Smooth muscle cell (in vitro differentiated cells): Measurements from ENCODE around the gene SRBD1. TPM values are rescaled to one million over a fixed set of nuclear protein-coding genes. Genes with fewer than 3 reads are reported as not detected.

ENCODE experiments used
- DNase-seq: peaks from one replicate; lab custom pipeline; 2025; ENCODE audit not compliant: unreplicated experiment; lab: John Stamatoyannopoulos, UW
- H2AFZ ChIP-seq: fragments of 200-600 bp; sonication (generic); 2 replicates; pipeline ENCODE4 v1.6.0; 2016; ENCODE audit warnings: antibody characterized with exemption, low read depth, mild to moderate bottlenecking
- H3F3A ChIP-seq: fragments of 200-600 bp; sonication (generic); 2 replicates; pipeline ENCODE4 v1.6.0; 2017; ENCODE audit warnings: antibody characterized with exemption, low read depth
- H3K27ac ChIP-seq: fragments of 200-600 bp; sonication (generic); 2 replicates; pipeline ENCODE4 v1.5.1; 2016; ENCODE audit warnings: low read depth, mild to moderate bottlenecking
- H3K27me3 ChIP-seq: fragments of 200-600 bp; sonication (generic); 2 replicates; pipeline ENCODE4 v1.6.1; 2016; ENCODE audit warnings: low read depth, mild to moderate bottlenecking
- H3K36me3 ChIP-seq: fragments of 200-600 bp; sonication (generic); 2 replicates; pipeline ENCODE4 v1.5.1; 2016; ENCODE audit warnings: low read depth
- H3K4me1 ChIP-seq: fragments of 200-600 bp; sonication (generic); 2 replicates; pipeline ENCODE4 v1.5.1; 2016; ENCODE audit warnings: low read depth
- H3K4me2 ChIP-seq: fragments of 200-600 bp; sonication (generic); 2 replicates; pipeline ENCODE4 v1.6.0; 2016; ENCODE audit warnings: mild to moderate bottlenecking
- H3K4me3 ChIP-seq: fragments of 200-600 bp; sonication (generic); 2 replicates; pipeline ENCODE4 v1.5.1; 2016; ENCODE audit warnings: mild to moderate bottlenecking
- H3K79me2 ChIP-seq: fragments of 200-600 bp; sonication (generic); 2 replicates; pipeline ENCODE4 v1.6.0; 2016; ENCODE audit warnings: low read depth, mild to moderate bottlenecking
- H3K9ac ChIP-seq: fragments of 200-600 bp; sonication (generic); 2 replicates; pipeline ENCODE4 v1.6.0; 2016; ENCODE audit warnings: low read depth
- H3K9me3 ChIP-seq: fragments of 200-600 bp; sonication (generic); replicated peaks from 2 replicates; pipeline ENCODE4 v1.5.1; 2016; ENCODE audit warnings: low read depth
- H4K20me1 ChIP-seq: fragments of 200-600 bp; sonication (generic); 2 replicates; pipeline ENCODE4 v1.6.0; 2016; ENCODE audit warnings: low read depth
- WGBS: methylation state at CpG from one replicate; pipeline ENCODE4 v1.1.7; 2016; ENCODE audit warnings: low lambda C conversion rate; 5-methylcytosine and 5-hydroxymethylcytosine counted together
- polyA plus RNA-seq: library from polyadenylated mRNA; unstranded; fragments of >200 nt; fragmentation: Nextera tagmentation; extraction: Ambion mirVana; gene quantifications from 2 replicates; pipeline ENCODE4 v1.2.1, GENCODE V29; 2016
- total RNA-seq: library from RNA; depleted of rRNA; stranded (reverse); fragments of >200 nt; gene quantifications from 2 replicates; pipeline ENCODE4 v1.2.3, GENCODE V29; 2014
- TF ChIP-seq, protein P1 (sequence below): fragments of 200-600 bp; sonication (generic); IDR thresholded peaks from 2 replicates; pipeline ENCODE4 v1.5.1; 2017; ENCODE audit warnings: borderline replicate concordance, mild to moderate bottlenecking, antibody characterized with exemption; ENCODE audit not compliant: insufficient read depth, poor library complexity, severe bottlenecking

The SRBD1 gene
- total and polyA plus RNA-seq, 2 experiments from 2014 or later: 11.1 to 22.5 TPM

DNA sequence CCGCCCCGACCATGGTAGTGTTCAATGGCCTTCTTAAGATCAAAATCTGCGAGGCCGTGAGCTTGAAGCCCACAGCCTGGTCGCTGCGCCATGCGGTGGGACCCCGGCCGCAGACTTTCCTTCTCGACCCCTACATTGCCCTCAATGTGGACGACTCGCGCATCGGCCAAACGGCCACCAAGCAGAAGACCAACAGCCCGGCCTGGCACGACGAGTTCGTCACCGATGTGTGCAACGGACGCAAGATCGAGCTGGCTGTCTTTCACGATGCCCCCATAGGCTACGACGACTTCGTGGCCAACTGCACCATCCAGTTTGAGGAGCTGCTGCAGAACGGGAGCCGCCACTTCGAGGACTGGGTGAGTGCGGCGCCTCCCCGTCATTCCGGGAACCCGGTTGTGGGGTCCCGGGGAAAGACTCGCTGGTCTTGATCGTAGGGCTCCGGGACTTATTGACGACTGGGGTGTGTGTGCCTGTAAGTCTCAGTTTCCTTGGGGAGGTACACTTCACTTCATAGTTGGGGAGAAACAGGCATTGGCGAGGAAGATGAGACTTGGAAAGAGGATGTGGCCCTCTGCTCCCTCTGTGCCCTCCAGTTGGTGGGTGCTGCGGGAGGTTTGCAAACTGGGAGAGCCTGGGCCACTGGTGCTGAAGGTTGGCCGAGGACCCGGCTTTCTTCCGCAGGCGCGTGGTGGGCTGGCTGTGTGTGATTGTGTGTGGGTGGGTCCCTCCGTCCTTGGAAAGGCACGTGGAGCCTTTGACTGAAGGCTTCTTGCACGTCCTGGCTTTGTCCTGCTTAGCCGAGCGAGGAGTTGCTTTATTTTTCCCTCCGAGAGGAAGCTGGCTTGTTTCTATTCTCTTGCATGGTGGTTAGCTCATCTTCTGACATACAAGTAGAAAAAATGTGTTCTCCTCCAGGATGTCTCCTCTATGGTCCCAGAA lies 41.3 kb upstream of the SRBD1 start:
- Histone ChIP-seq H3K4me3 (peak overlapping the region; percentile 73), H3K27ac (peak overlapping the region; percentile 47), H2AFZ (no peak overlapping the region), H3K9me3 (no peaks in the 10 kb centered on the region), H3K79me2 (peaks cover 61% of the 10 kb centered on the region), H3K36me3 (no peaks in the 10 kb centered on the region), H3F3A (peaks cover 6% of the 10 kb centered on the region), H3K9ac (peak overlapping the region; percentile 63), H4K20me1 (peaks cover 51% of the 10 kb centered on the region), H3K4me2 (peak overlapping the region; percentile 91), H3K27me3 (no peaks in the 10 kb centered on the region), H3K4me1 (peaks cover 11% of the 10 kb centered on the region)
- TF ChIP-seq, protein P1, sequence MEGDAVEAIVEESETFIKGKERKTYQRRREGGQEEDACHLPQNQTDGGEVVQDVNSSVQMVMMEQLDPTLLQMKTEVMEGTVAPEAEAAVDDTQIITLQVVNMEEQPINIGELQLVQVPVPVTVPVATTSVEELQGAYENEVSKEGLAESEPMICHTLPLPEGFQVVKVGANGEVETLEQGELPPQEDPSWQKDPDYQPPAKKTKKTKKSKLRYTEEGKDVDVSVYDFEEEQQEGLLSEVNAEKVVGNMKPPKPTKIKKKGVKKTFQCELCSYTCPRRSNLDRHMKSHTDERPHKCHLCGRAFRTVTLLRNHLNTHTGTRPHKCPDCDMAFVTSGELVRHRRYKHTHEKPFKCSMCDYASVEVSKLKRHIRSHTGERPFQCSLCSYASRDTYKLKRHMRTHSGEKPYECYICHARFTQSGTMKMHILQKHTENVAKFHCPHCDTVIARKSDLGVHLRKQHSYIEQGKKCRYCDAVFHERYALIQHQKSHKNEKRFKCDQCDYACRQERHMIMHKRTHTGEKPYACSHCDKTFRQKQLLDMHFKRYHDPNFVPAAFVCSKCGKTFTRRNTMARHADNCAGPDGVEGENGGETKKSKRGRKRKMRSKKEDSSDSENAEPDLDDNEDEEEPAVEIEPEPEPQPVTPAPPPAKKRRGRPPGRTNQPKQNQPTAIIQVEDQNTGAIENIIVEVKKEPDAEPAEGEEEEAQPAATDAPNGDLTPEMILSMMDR: no peak
- DNase-seq: peak; percentile 34
- 3% methylated on average over 52 of the region's 53 CpGs for WGBS

DNA sequence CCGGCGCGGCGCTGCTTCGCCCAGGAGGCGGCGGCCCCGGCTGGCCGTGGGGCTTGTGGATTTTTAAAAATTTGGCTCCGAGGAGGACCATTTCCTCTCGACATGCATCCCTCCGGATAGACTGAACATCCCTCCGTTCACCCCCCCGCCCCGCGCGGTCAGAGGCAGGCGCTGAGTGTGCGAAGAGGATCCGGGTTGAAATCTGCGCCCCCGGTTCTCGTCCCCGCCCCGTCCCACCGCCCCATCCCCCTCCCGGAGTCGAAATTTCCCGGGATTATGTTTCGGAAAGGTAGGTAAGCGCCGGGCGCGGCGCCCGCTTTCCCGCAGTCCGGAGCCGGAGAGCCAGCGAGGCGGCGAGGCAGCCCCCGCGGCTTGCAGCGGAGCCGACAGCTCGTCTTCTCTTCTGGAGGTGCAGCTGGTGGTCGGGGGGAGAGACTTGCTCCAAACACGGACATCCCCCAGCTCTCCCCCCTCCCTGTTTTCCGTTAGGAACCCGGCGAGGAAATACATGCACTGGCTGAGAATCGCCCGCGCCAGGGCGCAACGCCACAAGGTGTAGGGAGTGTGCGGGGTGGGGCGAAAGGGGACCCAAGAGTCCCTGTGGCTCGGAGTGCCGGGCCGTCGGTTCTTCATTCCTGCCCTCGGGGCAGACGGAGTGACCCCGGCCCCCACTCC lies 40.5 kb upstream of the SRBD1 start, which contains the start of gene PRKCE:
TSS of gene PRKCE (plus strand) at position 261 of the 675 bp plus-strand sequence.
- TF ChIP-seq, protein P1: no peak
- peak; percentile 65 for DNase-seq
- peak within 1 kb of the TSS; percentile 69 for H3K27ac ChIP-seq
- H2AFZ ChIP-seq: peak within 1 kb of the TSS; percentile 95
- no peaks in the 10 kb centered on the region for H3K27me3 ChIP-seq
- H3K4me1 ChIP-seq: peaks cover 11% of the 10 kb centered on the region
- peaks cover 6% of the 10 kb centered on the region for H3F3A ChIP-seq
- no peaks in the 10 kb centered on the region for H3K36me3 ChIP-seq
- peak within 1 kb of the TSS; percentile 73 for H3K4me3 ChIP-seq
- H3K4me2 ChIP-seq: peak within 1 kb of the TSS; percentile 91
- H3K79me2 ChIP-seq: peaks cover 53% of the 10 kb centered on the region
- WGBS: under 1% methylated on average over 40 of the region's 66 CpGs
- H3K9ac ChIP-seq: peak within 1 kb of the TSS; percentile 63
- no peaks in the 10 kb centered on the region for H3K9me3 ChIP-seq
- H4K20me1 ChIP-seq: peaks cover 44% of the 10 kb centered on the region

- H3K4me1 ChIP-seq: peaks cover 11% of the 10 kb centered on the region
- H3K27ac ChIP-seq: peak overlapping the region; percentile 69
- peak overlapping the region; percentile 73 for H3K4me3 ChIP-seq
- WGBS: under 1% methylated on average over 36 of the region's 79 CpGs
- no peaks in the 10 kb centered on the region for H3K36me3 ChIP-seq
- peak overlapping the region; percentile 91 for H3K4me2 ChIP-seq
- peaks cover 47% of the 10 kb centered on the region for H3K79me2 ChIP-seq
- H4K20me1 ChIP-seq: peaks cover 37% of the 10 kb centered on the region
- no peaks in the 10 kb centered on the region for H3K9me3 ChIP-seq
- TF ChIP-seq, protein P1: peak; percentile 25
- peak overlapping the region; percentile 63 for H3K9ac ChIP-seq
- H3K27me3 ChIP-seq: no peaks in the 10 kb centered on the region
- peaks cover 6% of the 10 kb centered on the region for H3F3A ChIP-seq
- peak overlapping the region; percentile 95 for H2AFZ ChIP-seq
- DNase-seq: peak; percentile 79
Observed at GRCh38 chr2:45650851-45651414, 39.9 kb upstream of the SRBD1 start.
